ENCODE results near the gene VPS54.

The VPS54 gene

DNA sequence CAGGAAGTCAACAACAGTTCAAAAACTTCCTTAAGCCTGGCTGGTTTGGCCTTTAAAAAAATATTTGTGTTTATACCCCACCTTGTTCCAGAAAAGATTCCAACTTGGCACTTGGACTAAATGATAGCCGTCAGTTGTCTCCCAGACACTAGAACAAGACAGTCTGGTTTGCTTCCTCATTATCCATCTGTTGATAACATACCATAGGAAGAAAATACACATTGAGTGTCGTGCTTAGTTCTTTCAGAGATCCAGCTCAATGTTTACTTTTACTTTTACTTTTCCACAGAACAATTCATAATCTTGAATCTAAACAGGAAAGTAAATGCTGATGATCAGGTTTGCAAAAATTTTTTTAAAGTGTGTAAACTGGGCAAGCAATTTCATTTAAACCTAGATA lies 2.4 kb upstream of the VPS54 start:
- TF ChIP-seq, protein P1, sequence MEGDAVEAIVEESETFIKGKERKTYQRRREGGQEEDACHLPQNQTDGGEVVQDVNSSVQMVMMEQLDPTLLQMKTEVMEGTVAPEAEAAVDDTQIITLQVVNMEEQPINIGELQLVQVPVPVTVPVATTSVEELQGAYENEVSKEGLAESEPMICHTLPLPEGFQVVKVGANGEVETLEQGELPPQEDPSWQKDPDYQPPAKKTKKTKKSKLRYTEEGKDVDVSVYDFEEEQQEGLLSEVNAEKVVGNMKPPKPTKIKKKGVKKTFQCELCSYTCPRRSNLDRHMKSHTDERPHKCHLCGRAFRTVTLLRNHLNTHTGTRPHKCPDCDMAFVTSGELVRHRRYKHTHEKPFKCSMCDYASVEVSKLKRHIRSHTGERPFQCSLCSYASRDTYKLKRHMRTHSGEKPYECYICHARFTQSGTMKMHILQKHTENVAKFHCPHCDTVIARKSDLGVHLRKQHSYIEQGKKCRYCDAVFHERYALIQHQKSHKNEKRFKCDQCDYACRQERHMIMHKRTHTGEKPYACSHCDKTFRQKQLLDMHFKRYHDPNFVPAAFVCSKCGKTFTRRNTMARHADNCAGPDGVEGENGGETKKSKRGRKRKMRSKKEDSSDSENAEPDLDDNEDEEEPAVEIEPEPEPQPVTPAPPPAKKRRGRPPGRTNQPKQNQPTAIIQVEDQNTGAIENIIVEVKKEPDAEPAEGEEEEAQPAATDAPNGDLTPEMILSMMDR (IDR thresholded peaks at IDR 0.05), result no peak
- no peak for TF ChIP-seq ZFX (IDR thresholded peaks at IDR 0.05; ENCODE audit: borderline replicate concordance)
- H3K27ac ChIP-seq, result no peak overlapping the region

DNA sequence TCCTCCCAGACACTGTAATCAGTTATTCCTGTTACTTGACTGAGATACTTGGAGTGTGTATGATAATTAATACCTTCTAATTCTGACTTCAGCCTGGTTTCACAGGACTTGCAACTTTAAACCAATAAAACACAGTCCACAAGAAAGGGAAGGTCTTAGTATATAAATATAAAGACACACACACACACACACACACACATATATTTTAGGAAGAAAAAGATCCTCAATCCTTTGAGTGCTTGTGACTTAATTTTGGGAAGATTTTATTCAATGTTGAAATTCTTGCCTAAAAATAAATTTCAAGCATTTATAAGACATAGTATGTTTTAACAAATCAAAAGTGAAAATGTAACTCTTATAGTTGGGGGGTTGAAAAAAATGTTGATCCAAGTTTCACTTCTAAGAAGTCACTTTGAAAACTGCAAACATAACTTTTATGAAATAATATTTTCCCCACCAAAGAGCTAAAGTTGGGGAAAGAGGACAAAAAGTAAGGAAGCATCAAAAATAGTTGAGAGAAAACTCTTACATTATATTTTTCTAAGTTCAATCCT lies 824 bp upstream of the VPS54 start:
- H3K27ac ChIP-seq, result peak overlapping the region; percentile 85
- TF ChIP-seq, protein P1 (IDR thresholded peaks at IDR 0.05), result no peak
- TF ChIP-seq ZFX (IDR thresholded peaks at IDR 0.05; ENCODE audit: borderline replicate concordance), result no peak

DNA sequence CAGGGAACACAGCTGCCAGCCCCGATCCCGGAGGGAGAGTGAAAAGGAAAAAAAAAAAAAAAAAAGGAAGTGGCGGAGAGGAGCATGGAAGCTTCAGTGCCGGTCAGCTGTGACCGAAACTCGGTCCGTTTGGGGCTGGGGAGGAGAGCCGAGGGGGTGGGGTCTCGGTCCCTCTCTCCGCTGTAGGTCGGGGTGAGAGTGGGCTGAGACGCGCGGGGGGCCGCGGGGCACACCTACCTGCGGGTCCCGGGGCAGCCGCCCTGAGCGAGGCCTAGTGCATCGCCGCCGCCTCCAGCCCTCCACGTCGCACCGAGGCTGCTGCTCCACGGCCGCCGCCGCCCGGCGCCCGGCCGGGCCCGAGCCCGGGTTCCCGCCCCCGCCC lies 536 bp downstream of the VPS54 start:
- H3K27ac ChIP-seq, result peak overlapping the region; percentile 85
- TF ChIP-seq ZFX (IDR thresholded peaks at IDR 0.05; ENCODE audit: borderline replicate concordance), result no peak
- TF ChIP-seq, protein P1 (IDR thresholded peaks at IDR 0.05), result no peak

- H3K27ac ChIP-seq, result peak overlapping the region; percentile 85
- no peak for TF ChIP-seq ZFX (IDR thresholded peaks at IDR 0.05; ENCODE audit: borderline replicate concordance)
Measured at GRCh38 chr2:64017811-64018700, 1.2 kb downstream of the VPS54 start.

DNA sequence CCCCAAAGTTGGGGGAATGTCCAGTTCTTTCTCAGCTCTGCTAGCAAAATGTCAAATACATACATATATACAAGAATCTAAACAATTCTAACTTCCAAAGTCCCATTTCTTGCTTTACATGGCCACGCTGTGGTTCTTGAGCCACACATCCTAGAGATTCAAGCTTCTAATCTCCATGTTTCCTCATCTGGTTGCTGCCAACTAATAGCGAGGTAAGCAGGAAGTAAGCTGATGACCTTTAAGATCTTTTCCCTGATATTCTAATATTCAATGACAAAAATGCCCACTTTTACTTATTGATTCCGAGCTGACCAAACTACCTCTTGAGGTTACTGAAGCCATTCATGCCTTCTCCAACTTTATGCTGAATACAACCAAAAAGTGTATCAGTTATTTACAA lies 3.3 kb downstream of the VPS54 start:
- H3K27ac ChIP-seq, result no peak overlapping the region
- no peak for TF ChIP-seq ZFX (IDR thresholded peaks at IDR 0.05; ENCODE audit: borderline replicate concordance)
- TF ChIP-seq, protein P1 (IDR thresholded peaks at IDR 0.05), result no peak

DNA sequence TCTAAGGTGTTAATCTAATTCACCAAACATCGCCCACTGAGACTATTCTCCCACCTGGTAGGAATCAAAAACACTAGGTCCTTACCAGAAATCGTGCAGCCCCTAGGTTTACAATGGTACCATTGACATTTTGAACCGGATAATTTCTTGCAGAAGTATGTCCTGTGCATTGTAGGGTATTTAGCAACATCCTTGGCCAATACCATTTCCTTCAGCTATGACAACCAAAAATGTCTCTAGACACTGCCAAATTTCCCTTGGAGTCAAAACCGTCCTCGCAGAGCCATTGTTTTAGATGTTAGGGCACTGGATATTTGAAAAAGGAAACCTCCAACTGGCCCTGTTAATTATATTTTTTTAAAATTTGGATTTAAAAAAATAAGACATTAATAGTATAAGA lies 3.8 kb downstream of the VPS54 start:
- TF ChIP-seq ZFX (IDR thresholded peaks at IDR 0.05; ENCODE audit: borderline replicate concordance), result no peak
- TF ChIP-seq, protein P1 (IDR thresholded peaks at IDR 0.05), result no peak
- no peak overlapping the region for H3K27ac ChIP-seq

DNA sequence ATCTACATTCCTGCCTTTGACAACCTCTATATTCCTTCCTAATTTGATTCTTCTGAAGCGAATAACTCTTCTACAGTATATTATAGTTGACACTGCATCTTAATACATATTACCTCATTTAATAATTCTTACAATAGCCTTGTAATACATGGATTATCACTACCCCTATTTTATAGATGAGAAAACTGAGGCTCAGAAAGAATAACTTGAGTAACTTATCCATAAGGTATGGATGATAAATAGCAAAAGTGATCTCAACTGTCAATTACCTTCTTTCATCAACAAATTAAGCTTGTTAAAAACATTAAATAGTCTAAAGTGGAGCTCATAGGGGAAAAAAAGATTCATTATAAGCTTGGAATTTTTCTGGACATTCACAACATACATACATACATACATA lies 4.6 kb downstream of the VPS54 start:
- TF ChIP-seq ZFX (IDR thresholded peaks at IDR 0.05; ENCODE audit: borderline replicate concordance), result no peak
- TF ChIP-seq, protein P1 (IDR thresholded peaks at IDR 0.05), result no peak
- H3K27ac ChIP-seq, result no peak overlapping the region
